ENCODE results near the gene CCDC110. TPM values are rescaled to one million over a fixed set of nuclear protein-coding genes. Genes with fewer than 3 reads are reported as not detected.

The CCDC110 gene
- total and polyA plus RNA-seq, 3 donors from 2014 or later, result 28.1 to 78.1 (median 39.1) TPM

GRCh38 chr4:185437809-185438208, 33.7 kb downstream of the CCDC110 start:
- no peak for TF ChIP-seq POLR2A (IDR thresholded peaks at IDR 0.05)
- TF ChIP-seq, protein P1, sequence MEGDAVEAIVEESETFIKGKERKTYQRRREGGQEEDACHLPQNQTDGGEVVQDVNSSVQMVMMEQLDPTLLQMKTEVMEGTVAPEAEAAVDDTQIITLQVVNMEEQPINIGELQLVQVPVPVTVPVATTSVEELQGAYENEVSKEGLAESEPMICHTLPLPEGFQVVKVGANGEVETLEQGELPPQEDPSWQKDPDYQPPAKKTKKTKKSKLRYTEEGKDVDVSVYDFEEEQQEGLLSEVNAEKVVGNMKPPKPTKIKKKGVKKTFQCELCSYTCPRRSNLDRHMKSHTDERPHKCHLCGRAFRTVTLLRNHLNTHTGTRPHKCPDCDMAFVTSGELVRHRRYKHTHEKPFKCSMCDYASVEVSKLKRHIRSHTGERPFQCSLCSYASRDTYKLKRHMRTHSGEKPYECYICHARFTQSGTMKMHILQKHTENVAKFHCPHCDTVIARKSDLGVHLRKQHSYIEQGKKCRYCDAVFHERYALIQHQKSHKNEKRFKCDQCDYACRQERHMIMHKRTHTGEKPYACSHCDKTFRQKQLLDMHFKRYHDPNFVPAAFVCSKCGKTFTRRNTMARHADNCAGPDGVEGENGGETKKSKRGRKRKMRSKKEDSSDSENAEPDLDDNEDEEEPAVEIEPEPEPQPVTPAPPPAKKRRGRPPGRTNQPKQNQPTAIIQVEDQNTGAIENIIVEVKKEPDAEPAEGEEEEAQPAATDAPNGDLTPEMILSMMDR (IDR thresholded peaks at IDR 0.05), result no peak
- DNase-seq, result no peak
- Histone ChIP-seq H3K27me3 (no peaks in the 10 kb centered on the region), H3K36me3 (ENCODE audit: low read depth, missing control alignments) (no peaks in the 10 kb centered on the region), H3K4me1 (no peaks in the 10 kb centered on the region), H3K27ac (no peak overlapping the region), H3K4me3 (no peak overlapping the region), H3K9me3 (no peaks in the 10 kb centered on the region)
- intact Hi-C loops (cut with DNase I; ENCODE audit: low total_unique reads), result no loop called here

- Histone ChIP-seq H3K27ac (no peak overlapping the region), H3K9me3 (no peaks in the 10 kb centered on the region), H3K4me1 (no peaks in the 10 kb centered on the region), H3K36me3 (ENCODE audit: low read depth, missing control alignments) (no peaks in the 10 kb centered on the region), H3K4me3 (no peak overlapping the region), H3K27me3 (no peaks in the 10 kb centered on the region)
- DNase-seq, result no peak
- TF ChIP-seq POLR2A (IDR thresholded peaks at IDR 0.05), result no peak
- TF ChIP-seq, protein P1 (IDR thresholded peaks at IDR 0.05), result no peak
- intact Hi-C loops (cut with DNase I; ENCODE audit: low total_unique reads), result no loop called here
These were observed 36.1 kb downstream of the CCDC110 start for GRCh38 chr4:185435466-185435865.

GRCh38 chr4:185429660-185430059, 41.9 kb downstream of the CCDC110 start:
- Histone ChIP-seq H3K27me3 (no peaks in the 10 kb centered on the region), H3K36me3 (ENCODE audit: low read depth, missing control alignments) (no peaks in the 10 kb centered on the region), H3K27ac (no peak overlapping the region), H3K4me1 (peaks cover 3% of the 10 kb centered on the region), H3K4me3 (no peak overlapping the region), H3K9me3 (no peaks in the 10 kb centered on the region)
- DNase-seq, result no peak
- TF ChIP-seq, protein P1 (IDR thresholded peaks at IDR 0.05), result no peak
- TF ChIP-seq POLR2A (IDR thresholded peaks at IDR 0.05), result no peak
- intact Hi-C loops (cut with DNase I; ENCODE audit: low total_unique reads), result no loop called here
- WGBS, 2 donors, result 54 to 67% methylated on average over 5 of the region's 5 CpGs

DNA sequence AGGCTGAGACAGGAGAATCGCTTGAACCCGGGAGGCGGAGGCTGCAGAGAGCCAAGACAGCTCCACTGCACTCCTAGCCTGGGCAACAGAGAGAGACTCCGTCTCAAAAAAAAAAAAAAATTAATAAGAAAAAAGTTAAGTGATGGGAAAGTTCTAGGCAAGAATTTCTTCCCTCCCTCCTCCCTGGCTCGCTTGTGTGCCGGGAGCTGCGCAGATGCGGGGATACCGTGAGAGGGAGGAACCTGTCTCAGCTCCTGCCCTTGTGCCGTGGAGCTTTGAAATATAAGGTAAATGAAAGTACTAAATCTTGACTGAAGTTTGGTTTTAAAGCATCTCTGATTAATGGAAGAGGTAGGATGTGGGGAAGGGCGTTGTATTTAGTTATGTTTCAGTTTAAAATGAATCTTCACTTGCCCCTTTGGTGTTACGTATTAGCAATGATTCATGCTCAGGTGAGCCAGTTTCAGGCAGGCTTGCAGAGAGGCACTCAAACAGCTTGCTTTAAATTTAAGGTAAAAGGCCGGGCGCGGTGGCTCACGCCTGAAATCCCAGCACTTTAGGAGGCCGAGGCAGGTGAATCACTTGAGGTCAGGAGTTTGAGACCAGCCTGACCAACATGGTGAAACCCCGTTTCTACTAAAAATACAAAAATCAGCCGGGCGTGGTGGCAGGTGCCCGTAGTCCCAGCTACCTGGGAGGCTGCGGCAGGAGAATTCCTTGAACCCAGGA, 44.4 kb downstream of the CCDC110 start:
- WGBS, 2 donors, result 64 to 72% methylated on average over 22 of the region's 22 CpGs
- intact Hi-C loops (cut with DNase I; ENCODE audit: low total_unique reads), result no loop called here

More for the DNA sequence above, 44.4 kb downstream of the CCDC110 start:
- no peaks in the 10 kb centered on the region for H3K27me3 ChIP-seq
- H3K36me3 ChIP-seq (ENCODE audit: low read depth, missing control alignments), result no peaks in the 10 kb centered on the region
- H3K4me1 ChIP-seq, result peaks cover 18% of the 10 kb centered on the region
- H3K4me3 ChIP-seq, result peak overlapping the region; percentile 0 to 18
- DNase-seq, result no peak
- TF ChIP-seq, protein P1 (IDR thresholded peaks at IDR 0.05), result no peak
- TF ChIP-seq POLR2A (IDR thresholded peaks at IDR 0.05), result no peak
- no peak overlapping the region for H3K27ac ChIP-seq
- H3K9me3 ChIP-seq, result no peaks in the 10 kb centered on the region

Measured in testis (tissue), 3 donors.